Fibroblast of the aortic adventitia (primary cell): ENCODE measurements around the gene GALNT2. TPM values are rescaled to one million over a fixed set of nuclear protein-coding genes. Genes with fewer than 3 reads are reported as not detected.

ENCODE experiments used
- DNase-seq: peaks from one replicate; pipeline ENCODE4 v3.0.0-alpha.2; 2010; ENCODE audit warnings: low read depth
- H3K4me3 ChIP-seq: 2 replicates; pipeline ENCODE4 v1.5.1; 2011; ENCODE audit warnings: low read depth, mild to moderate bottlenecking, control low read depth, low read length, moderate library complexity
- total RNA-seq: library from RNA; depleted of rRNA; stranded (reverse); fragments of >200 nt; gene quantifications from 2 replicates; pipeline ENCODE4 v1.2.3, GENCODE V29; 2012; ENCODE audit warnings: low replicate concordance
- TF ChIP-seq, protein P1 (sequence below): IDR thresholded peaks from 2 replicates; pipeline ENCODE4 v1.5.1; 2011; ENCODE audit warnings: mild to moderate bottlenecking, low read length, control low read depth, inconsistent platforms; ENCODE audit not compliant: insufficient read depth

GALNT2 gene
- total RNA-seq, 1 donor: 68.1 TPM

DNA sequence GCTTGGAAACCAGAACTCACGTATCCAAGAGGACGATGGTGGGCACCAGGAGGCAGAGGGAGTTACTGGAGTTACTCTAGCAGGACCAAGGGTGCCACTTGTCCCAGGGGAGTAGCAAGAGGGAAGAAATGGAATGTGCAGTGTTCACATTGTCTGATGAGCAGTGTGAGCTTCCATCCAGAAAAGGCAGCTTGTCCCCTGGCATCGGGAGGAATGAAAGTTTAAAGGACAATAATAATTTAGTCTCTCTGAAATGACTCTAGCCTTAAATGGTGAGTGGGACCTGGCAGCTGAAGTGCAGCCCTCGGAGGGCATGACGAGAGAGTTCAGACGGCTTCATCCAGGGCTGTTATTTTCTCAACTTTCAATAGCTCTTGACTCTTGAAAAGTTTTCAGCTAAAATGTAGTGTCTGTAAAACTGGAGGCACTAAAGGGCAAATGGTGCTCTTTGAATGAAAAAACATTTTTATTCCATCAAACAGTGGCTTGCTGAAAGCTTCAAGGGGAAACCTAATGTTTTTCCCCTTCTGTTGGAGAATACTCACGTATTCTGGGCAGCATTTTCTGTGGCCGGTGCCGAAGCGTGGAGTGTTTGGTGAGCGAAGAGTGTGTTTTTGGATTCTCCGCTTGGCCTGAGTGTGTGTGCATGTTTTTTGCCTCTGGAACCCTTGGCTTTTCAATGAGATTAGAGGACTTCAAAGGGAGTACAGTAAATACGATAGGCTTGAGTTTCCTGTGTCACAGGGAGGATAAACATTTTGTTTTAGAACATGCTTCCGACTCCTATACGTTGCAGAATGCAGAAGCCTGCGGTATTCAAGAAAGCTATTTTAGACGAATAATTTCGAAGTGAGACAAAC lies 157.3 kb downstream of the GALNT2 start:
- H3K4me3 ChIP-seq: no peak overlapping the region
- TF ChIP-seq, protein P1, sequence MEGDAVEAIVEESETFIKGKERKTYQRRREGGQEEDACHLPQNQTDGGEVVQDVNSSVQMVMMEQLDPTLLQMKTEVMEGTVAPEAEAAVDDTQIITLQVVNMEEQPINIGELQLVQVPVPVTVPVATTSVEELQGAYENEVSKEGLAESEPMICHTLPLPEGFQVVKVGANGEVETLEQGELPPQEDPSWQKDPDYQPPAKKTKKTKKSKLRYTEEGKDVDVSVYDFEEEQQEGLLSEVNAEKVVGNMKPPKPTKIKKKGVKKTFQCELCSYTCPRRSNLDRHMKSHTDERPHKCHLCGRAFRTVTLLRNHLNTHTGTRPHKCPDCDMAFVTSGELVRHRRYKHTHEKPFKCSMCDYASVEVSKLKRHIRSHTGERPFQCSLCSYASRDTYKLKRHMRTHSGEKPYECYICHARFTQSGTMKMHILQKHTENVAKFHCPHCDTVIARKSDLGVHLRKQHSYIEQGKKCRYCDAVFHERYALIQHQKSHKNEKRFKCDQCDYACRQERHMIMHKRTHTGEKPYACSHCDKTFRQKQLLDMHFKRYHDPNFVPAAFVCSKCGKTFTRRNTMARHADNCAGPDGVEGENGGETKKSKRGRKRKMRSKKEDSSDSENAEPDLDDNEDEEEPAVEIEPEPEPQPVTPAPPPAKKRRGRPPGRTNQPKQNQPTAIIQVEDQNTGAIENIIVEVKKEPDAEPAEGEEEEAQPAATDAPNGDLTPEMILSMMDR: no peak
- no peak for DNase-seq

DNA sequence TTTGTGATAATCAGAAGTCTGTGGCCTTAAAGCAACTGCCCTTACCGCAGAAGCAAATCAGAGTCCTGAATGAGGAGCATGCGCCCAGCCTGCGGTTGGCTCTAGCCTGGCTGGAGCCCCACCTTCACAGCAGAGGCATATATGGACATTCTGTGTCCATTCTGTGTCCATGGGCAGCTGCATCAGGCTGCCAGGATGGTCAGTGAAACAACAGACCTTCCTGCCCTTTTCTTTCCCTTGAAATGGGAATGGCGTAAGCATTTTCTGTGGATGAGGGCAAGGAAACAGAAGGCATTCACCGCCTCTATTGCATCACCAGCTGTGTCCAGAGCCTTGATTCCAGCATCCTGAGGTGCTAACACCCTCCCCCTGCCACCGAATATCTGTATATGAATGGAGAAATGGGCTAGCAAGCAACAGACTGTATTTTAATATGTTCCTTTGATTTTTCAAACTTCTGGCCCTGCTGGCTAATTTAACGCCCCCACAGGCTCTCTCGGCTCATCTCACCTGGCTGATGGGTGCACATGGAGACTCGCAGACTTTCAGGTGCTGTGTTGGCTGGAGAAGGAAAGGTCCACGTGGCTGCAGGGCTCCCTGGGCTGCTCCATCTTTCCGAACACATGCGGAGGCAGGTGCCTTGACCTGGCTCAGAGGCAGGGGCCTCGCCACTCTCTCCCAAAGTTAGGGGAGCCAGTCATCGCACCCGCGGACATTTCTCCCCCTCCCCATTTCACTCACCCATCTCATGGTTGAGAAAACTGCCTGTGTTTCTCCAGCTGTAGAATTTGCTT lies 159.2 kb downstream of the GALNT2 start:
- DNase-seq: no peak
- no peak overlapping the region for H3K4me3 ChIP-seq
- TF ChIP-seq, protein P1: no peak

DNA sequence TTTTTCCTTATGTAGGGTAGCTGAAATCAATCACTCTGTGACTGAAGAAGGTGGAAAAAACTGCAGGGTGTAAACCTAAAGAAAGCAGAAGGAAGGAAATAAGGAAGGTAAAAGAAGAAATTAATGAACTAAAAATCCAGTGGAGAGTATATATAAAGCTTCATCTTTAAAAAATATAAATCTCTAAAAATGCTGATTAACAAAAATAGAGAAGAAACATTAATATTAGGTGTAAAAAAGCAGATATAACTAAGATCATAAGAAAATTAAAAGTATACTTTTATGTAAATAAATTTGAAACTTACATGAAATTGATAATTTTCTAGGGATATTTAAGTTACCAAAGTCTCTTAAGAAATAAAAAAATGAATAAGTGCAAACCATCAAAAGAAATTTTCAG lies 159.8 kb downstream of the GALNT2 start:
- no peak for DNase-seq
- TF ChIP-seq, protein P1: no peak
- H3K4me3 ChIP-seq: no peak overlapping the region

DNA sequence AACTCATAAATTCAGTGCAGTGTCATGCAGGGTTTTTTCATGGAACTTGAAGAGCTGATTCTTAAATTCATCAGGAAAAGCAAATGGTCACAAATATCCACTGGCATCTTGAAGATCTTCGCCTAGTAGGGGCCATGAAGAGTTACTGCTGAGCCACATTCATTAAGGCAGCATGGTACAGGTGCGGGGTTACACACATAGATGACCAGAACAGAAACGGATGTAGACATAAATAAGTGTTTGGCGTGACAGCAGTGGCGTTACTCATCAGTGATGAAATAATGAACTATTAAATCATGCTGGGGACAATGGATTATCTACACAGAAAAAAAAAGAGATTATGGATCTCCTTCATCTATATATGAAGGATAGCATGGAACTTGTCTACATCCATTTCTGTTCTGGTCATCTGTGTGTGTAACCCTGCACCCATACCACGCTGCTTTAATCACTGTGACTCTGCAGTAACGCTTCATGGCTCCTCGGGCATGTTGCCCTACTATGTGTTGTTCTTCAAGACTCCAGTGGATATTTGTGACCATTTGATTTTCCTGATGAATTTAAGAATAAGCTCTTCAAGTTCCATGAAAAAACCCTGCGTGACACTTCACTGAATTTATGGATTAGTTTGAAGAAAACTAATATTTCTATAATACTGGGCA lies 161.3 kb downstream of the GALNT2 start:
- TF ChIP-seq, protein P1: no peak
- no peak for DNase-seq
- no peak overlapping the region for H3K4me3 ChIP-seq

DNA sequence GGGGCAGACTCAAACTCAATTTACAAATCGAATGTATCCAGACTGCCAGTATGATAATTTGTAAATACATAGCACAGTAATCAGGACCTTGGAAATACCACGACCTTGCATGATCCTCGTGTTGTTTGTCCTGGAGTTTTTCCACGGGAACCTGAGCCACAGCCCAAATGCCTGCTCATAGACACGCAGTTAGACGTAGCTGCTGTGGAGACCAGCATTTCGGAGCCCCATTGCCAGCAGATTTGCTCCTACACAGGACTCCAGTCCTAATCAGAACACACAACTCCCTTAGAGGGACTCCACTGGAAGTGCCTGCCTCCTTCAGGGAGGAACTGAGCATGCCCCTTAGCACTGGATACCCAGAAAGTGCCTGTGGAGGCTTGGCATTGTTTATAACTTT lies 163.2 kb downstream of the GALNT2 start:
- peak; percentile 65 for DNase-seq
- no peak overlapping the region for H3K4me3 ChIP-seq
- TF ChIP-seq, protein P1: no peak

DNA sequence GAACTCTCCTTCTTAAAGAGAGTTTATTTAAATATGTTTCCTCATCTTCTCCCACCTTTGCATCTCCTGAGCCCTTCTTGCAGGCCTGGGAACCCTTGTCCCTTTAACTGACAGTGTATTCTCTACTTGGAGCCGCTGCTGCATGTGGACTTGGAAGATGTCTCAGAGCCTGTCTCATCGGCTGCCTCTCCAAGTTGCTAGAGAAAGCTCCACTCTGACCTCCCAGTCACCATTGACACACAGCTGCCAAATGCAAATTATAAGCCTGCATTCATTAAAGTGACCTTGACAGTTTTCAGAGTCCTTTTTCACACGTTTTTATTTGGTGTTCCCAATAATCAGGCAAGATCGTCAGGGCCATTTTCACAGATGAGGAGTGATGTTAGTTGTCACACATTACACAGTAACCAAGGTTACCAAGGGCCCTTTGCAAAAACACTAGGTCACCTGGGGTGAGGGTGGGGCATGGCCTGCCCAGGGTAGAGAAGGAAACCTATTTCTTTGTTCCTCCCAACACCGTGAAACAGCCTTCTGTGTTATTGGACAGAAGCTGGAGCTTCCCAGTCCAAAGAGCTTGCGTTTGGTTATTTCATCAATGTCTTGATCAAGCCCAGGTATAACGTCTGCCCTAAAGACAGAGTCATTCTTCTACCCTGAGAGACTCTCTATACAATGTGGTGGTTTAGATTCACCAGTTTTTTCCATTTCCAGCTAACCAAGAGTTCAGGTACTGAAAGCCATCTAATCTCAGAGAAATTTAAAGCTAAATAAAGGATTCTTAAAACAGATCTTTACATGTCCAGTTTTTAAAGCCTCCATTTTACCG lies 164.1 kb downstream of the GALNT2 start:
- TF ChIP-seq, protein P1: no peak
- H3K4me3 ChIP-seq: no peak overlapping the region
- DNase-seq: no peak
